ENCODE results near the gene OR51B4.
"Not testable (repeated sequence)": the region's sequence is repeated elsewhere in the genome, so short reads cannot be mapped to it uniquely, and the experiment has no call there.

Gene OR51B4

DNA sequence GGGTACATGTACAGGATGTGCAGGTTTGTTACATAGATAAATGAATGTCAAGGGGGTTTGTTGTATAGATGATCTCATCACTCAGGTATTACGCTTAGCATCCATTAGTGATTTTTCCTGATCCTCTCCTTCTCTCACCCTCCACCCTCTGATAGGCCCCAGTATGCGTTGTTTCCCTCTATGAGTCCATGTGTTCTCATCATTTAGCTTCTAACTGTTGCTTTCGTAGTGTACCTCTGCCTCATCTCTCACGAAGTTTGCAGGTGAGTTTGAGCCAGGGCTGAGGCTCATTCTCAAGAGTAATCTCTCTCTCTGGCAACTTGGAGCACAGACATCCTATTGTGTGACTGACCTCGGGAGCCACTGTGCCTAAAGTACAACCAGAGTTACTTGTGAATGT is 27.4 kb downstream of the OR51B4 start:
- no peak for DNase-seq (ENCODE audit: low read depth in 2 of 2, low spot score in 1 of 2)

DNA sequence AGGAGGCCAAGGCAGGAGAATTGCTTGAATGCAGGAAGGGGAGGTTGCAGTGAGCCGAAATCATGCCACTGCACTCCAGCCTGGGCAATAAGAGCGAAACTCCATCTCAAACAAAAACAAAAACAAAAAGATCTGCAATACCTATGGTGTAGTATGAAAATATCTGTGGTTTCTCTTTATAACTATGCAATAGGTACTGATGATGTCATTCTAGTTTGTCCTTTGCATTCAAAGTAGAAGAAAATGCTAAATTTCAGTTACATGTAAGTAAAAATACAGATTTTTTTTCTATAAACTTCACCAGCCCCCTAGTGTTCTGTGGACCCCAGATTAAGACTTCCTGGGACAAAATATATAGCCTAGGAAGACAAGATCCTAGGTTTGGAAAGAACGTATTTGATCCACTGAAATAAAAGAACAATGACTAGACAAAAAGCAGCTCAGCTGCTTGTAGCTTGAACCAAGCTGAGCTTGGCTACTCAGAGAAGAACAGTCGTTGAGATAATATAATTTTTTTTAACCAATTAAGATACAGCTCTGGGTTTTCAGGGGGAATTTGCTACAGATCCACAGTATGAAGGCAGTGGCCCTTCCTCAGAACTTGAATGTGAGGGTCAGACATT is 29.2 kb downstream of the OR51B4 start:
- DNase-seq (ENCODE audit: low read depth in 2 of 2, low spot score in 1 of 2): no peak

DNA sequence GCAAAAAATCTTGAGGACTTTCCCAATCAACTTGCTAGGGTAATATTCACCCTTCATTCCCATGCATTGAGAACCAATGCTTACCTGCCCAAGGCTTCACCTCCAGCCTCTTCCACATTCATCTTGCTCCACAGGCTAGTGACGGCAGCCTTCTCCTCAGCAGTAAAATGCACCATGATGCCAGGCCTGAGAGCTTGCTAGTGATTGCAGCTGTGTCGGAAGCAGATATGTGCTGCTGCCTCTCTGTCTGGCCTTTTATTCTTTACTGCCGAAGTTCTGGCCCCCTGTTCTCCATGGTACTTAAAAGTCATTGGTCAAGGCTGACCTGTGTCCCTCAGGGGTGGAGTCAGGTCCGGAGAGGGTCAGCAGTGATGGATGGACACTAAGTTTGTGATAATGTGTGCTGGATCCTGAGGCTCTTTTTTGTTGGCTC is 32.0 kb downstream of the OR51B4 start, which contains the start of gene HBE1:
TSS of gene HBE1 (minus strand) at position 231 of the 433 bp plus-strand sequence. CDS start at position 176, 55 bp downstream.
- DNase-seq (ENCODE audit: low read depth in 2 of 2, low spot score in 1 of 2): no peak

DNA sequence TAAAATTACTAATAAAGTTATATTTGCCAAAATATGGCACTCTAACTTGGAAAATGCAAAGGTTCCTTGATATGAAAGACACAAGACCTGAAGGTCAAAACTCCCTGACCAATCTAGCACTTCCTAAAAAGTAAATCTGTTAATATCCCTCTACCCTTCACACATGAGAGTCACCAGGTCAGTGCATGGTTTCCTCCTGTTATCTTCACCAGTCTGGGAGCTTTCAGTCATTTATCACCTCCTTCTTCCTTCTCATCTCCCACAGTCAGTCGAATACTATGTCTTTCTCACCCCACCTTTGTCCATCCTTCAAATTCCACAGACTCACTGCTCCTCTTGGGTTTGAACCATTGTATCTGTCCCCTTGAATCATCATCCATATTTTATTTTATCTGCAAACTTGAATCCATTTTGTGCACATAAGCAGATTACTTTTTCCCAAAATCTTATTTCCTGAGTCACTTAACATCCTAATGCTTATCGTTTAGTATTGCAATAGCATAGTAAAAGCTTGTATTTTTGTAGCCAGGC is 34.6 kb downstream of the OR51B4 start:
- DNase-seq (ENCODE audit: low read depth in 2 of 2, low spot score in 1 of 2): no peak

DNA sequence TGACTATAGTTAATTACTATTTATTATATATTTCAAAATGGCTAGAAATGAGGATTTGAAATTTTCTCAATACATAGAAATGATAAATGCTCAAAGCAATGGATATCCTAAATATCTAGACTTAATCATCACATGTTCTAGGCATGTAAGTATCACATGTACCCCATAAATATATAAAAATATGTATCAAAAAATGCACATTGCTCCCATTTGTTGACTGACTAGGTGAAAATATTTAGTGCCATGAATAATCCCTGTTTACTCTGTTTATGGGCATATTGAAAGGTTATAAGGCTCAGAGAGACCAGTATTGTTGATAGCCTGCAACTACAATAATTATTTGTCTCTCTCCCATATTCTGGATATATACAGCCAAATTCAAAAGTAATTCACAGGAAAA is 35.1 kb downstream of the OR51B4 start:
- no peak for DNase-seq (ENCODE audit: low read depth in 2 of 2, low spot score in 1 of 2)

DNA sequence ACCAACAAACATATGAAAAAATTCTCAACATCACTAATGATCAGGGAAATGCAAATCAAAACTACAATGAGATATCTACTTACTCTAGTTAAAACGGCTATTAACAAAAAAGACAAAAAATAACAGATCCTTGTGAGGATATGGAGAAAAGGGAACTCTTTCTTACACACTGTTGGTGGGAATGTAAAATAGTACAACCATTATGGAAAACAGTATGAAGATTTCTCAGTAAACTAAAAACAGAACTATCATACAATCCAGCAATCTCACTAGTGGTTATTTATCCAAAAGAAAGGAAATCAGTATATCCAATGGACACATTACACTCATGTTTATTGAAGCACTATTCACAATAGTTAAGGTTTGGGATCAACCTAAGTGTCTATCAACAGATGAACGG is 35.9 kb downstream of the OR51B4 start:
- DNase-seq (ENCODE audit: low read depth in 2 of 2, low spot score in 1 of 2): no peak

DNA sequence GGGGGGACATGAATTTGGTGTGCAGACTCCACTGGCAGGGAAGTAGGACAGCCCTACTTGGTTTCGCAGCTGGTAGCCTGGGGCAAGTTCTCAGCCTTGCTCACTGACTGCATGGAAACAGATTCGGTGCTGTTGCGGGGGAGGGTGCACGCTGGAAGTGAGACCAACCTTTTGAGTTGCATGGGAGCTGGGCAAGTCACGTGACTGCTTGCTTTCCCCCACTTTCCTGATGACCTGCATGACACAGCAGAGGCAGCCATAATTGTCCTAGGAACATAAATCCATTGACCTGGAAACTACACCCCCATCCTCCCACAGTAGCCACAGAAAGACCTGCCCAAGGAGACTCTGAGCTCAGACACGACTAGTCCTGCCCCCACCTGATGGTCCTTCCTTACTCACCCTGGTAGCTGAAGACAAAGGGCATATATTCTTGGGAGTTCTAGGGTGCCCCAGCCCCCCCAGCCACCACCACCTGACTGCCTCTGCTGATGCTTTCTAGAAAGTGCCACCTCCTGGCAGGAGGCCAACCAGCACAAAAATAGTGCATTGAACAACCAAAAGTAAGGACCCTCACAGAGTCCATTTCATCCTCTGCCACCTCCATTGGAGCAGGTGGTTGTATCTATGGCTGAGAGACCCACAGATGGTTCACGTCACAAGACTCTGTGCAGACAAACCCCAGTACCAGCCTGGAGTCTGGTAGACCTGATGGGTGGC is 43.0 kb downstream of the OR51B4 start:
- DNase-seq (ENCODE audit: low read depth in 2 of 2, low spot score in 1 of 2): no peak

DNA sequence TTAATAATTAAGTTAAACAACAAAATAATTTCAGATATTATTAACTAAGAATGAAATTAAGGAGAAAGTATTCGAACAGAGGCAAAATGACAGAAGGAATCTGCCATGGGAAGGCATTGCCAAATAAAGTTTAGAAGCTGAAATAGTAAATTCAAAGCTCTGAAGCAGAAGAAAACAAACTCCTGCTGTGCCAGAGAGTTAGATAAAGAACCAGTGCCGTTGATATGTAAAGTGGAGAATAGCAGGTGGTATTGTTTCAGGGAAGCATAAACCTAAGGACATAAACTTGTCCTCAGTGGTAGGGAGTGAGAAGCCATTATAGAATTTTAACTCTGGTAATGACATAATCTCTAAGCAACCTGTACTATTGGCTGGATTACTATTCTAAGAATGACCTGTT is 44.5 kb downstream of the OR51B4 start:
- no peak for DNase-seq (ENCODE audit: low read depth in 2 of 2, low spot score in 1 of 2)

DNA sequence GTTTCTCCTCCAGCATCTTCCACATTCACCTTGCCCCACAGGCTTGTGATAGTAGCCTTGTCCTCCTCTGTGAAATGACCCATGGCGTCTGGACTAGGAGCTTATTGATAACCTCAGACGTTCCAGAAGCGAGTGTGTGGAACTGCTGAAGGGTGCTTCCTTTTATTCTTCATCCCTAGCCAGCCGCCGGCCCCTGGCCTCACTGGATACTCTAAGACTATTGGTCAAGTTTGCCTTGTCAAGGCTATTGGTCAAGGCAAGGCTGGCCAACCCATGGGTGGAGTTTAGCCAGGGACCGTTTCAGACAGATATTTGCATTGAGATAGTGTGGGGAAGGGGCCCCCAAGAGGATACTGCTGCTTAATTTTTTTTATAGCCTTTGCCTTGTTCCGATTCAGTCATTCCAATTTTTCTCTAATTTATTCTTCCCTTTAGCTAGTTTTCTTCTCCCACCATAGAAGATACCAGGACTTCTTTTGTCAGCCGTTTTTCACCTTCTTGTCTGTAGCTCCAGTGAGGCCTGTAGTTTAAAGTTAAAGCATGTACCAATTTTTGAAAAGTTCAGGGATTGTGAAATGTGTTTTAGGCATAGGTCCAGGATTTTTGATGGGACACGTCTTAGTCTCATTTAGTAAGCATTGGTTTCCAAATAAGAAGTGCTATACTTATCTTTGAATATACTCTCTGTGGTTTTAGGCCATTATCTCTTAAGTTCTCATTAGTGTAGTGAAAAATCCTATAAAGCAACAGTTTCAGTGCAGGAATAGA is 46.9 kb downstream of the OR51B4 start, which contains the start of gene HBG2:
TSS of gene HBG2 (minus strand) at position 136 of the 768 bp plus-strand sequence. CDS start at position 83, 53 bp downstream.
- DNase-seq (ENCODE audit: low read depth in 2 of 2, low spot score in 1 of 2): not testable (repeated sequence)

DNA sequence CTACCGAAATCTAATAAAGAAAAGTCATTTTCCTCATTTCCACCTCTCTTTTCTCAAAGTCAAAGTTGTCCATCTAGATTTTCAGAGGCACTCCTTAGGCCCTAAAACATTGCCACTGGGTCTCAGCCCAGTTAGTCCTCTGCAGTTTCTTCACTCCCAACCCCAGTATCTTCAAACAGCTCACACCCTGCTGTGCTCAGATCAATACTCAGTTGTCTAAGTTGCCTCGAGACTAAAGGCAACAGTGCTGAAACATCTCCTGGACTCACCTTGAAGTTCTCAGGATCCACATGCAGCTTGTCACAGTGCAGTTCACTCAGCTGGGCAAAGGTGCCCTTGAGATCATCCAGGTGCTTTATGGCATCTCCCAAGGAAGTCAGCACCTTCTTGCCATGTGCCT is 47.7 kb downstream of the OR51B4 start:
- not testable (repeated sequence) for DNase-seq (ENCODE audit: low read depth in 2 of 2, low spot score in 1 of 2)

DNA sequence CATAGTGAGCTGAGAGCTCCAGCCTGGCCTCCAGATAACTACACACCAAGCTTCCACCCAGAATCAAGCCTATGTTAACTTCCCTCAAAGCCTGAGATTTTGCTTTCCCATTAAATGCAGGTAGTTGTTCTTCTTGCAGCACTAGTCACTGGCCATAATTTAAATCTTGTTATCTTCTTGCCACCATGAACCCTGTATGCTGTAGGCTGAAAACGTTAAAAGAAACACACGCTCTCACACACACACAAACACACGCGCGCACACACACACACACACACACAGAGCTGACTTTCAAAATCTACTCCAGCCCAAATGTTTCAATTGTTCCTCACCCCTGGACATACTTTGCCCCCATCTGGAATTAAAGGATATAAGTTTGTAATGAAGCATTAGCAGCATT is 48.3 kb downstream of the OR51B4 start:
- DNase-seq (ENCODE audit: low read depth in 2 of 2, low spot score in 1 of 2): not testable (repeated sequence)

DNA sequence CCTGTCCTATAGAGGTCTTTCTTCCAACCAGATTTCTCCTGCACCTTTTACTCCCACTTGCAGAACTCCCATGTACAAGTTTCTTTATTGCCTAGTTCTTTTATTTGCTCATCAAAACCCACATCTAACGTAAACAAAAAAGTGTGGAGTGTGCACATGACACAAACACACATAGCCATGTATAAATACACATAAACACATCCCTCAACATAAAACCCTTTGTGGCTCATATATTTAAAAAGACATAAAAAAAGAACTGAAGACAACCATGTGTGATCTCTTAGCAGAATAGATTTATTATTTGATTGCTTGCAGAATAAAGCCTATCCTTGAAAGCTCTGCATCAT is 48.9 kb downstream of the OR51B4 start:
- DNase-seq (ENCODE audit: low read depth in 2 of 2, low spot score in 1 of 2): no peak

DNA sequence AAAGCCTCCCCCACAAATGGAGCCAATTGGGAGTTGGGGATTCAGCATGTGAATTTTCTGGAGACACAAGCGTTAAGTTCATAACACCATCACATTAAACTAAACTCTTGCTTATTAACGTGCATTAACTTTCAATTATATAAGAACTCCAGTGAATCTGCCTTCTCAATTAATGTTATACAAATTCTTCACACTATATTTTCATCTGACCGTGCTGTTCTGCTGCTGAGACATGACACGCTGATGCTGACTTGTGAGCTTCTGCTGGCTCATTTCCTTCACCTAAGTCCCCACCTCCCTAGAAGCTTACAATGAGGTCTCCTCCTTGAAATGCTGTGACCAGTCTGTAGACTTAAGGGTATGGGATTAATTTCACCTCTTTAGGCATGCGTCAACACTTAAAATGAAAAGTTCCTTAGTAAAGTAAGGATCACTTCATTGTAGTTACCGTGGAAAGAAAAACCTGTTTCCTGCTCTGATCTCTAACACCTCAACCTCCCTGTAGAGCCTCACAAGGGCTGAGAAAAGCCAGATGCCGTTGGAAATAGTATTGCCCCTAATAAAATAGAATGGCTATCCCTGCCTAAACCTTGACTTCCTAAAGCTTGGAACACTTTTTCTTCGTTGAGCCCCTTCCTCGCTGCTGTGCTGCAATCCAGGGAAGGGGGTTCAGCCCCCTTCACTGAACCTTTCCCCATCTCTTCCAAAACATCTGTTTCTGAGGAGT is 49.4 kb downstream of the OR51B4 start:
- DNase-seq (ENCODE audit: low read depth in 2 of 2, low spot score in 1 of 2): no peak

DNA sequence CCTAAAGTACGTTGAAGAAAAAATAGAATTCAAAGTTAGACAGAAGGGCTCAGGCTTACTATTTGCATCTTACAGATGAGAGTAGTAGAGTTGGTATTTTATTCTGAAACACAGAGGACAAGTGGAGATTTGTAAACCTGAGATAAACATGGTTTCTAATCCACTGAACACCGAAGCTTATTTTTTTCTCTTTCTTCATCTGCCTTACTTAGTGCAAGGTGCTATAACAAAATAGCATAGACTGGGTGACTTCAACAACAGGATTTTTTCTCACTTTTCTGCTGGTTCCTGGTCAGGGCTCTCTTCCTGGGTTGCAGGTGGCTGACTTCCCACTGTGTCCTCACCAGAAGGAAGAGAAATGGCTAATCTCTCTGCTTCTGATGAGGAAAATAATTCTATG is 50.0 kb downstream of the OR51B4 start:
- no peak for DNase-seq (ENCODE audit: low read depth in 2 of 2, low spot score in 1 of 2)
